HCT116 (cell line): ENCODE results near the gene DHX36. TPM values are rescaled to one million over a fixed set of nuclear protein-coding genes. Genes with fewer than 3 reads are reported as not detected.

ENCODE experiments used
- ATAC-seq: fragments of 200-7000 bp; cut with Tn5 transposase; 2 replicates; pipeline ENCODE4 v1.9.1; 2020; ENCODE audit warnings: mild to moderate bottlenecking, moderate library complexity
- BruUV-seq: library from RNA; stranded (reverse); fragments of 400-500 nt; replicated peaks from 2 replicates; lab custom pipeline; 2021; lab: Mats Ljungman, UMichigan
- CTCF ChIA-PET: fragments of 300-600 bp; sonication (Branson Sonifier 250); formaldehyde crosslinking; loops from one replicate; lab custom pipeline; 2021; ENCODE audit warnings: antibody characterized with exemption; lab: Charles Lee
- POLR2A ChIA-PET: fragments of 300-600, 350-600 bp; sonication (Branson Sonifier 250); formaldehyde crosslinking; loops from one replicate; lab custom pipeline; 2021; ENCODE audit warnings: antibody characterized with exemption; lab: Charles Lee
- RAD21 ChIA-PET, 2 experiments: fragments of 300-600 bp; sonication (Branson Sonifier 250); formaldehyde crosslinking; loops; one replicate each; lab custom pipeline; 2023; ENCODE audit warnings: low total read pairs in 2 of 2; ENCODE audit not compliant: uncharacterized antibody in 2 of 2, unreplicated experiment in 2 of 2, low non-redundant PET in 1 of 2; lab: Charles Lee
- DNase-seq: peaks from one replicate; pipeline ENCODE4 v3.0.0-alpha.2; 2010; ENCODE audit warnings: low read depth, low spot score
- H2AFZ ChIP-seq: fragments of 200-600 bp; shearing (Covaris generic), sonication (generic); 2 replicates; pipeline ENCODE4 v1.6.1; 2017; ENCODE audit warnings: low read depth, mixed run types, mixed read lengths, antibody characterized with exemption, low read length; ENCODE audit not compliant: poor library complexity, severe bottlenecking
- H3K27ac ChIP-seq: 2 replicates; pipeline ENCODE4 v1.5.1; 2012; ENCODE audit warnings: low read depth, low read length
- H3K27me3 ChIP-seq: fragments of 200-600 bp; sonication (generic); 2 replicates; pipeline ENCODE4 v1.6.1; 2016; ENCODE audit warnings: mixed run types, low read length, mixed read lengths; ENCODE audit not compliant: insufficient read depth
- H3K36me3 ChIP-seq, 2 experiments: fragments of 200-500 bp in 1 of 2; fragments of 200-600 bp in 1 of 2; sonication (Bioruptor generic) in 1 of 2; sonication (generic) in 1 of 2; 2 replicates each; pipeline versions ENCODE4 v1.5.1 to v1.6.1; 2014 to 2016; ENCODE audit warnings: low read length in 2 of 2, inconsistent platforms in 1 of 2, mixed read lengths in 1 of 2, mixed run types in 1 of 2; ENCODE audit not compliant: insufficient read depth in 2 of 2, control insufficient read depth in 1 of 2
- H3K4me1 ChIP-seq, 2 experiments: fragments of 200-600 bp in 1 of 2; sonication (generic) in 1 of 2; 2 replicates each; pipeline versions ENCODE4 v1.5.1 to v1.6.1; 2012 to 2017; ENCODE audit warnings: low read length in 2 of 2, inconsistent platforms in 1 of 2, mild to moderate bottlenecking in 1 of 2, mixed read lengths in 1 of 2, mixed run types in 1 of 2, moderate library complexity in 1 of 2; ENCODE audit not compliant: insufficient read depth in 2 of 2, control insufficient read depth in 1 of 2
- H3K4me2 ChIP-seq: fragments of 200-600 bp; sonication (generic); 2 replicates; pipeline ENCODE4 v1.6.1; 2017; ENCODE audit warnings: mixed run types, low read length, mixed read lengths
- H3K4me3 ChIP-seq, 2 experiments: fragments of 200-600 bp in 1 of 2; sonication (generic) in 1 of 2; replicated peaks in 1 of 2; 2 replicates each; pipeline ENCODE4 v1.5.1; 2011 to 2016; ENCODE audit warnings: low read length in 2 of 2, control low read depth in 1 of 2, low read depth in 1 of 2, mild to moderate bottlenecking in 1 of 2, mixed read lengths in 1 of 2, mixed run types in 1 of 2
- H3K79me2 ChIP-seq: fragments of 200-600 bp; sonication (generic); 2 replicates; pipeline ENCODE4 v1.6.1; 2017; ENCODE audit warnings: mild to moderate bottlenecking, mixed run types, low read length, moderate library complexity, mixed read lengths; ENCODE audit not compliant: insufficient read depth
- H3K9ac ChIP-seq: fragments of 200-600 bp; sonication (generic); 2 replicates; pipeline ENCODE4 v1.6.1; 2016; ENCODE audit warnings: low read length, mixed read lengths
- H3K9me2 ChIP-seq: fragments of 200-600 bp; sonication (generic), shearing (Covaris generic); 2 replicates; pipeline ENCODE4 v1.6.1; 2017; ENCODE audit warnings: mixed run types, mild to moderate bottlenecking, moderate library complexity; ENCODE audit not compliant: insufficient read depth
- H3K9me3 ChIP-seq, 2 experiments: fragments of 200-500 bp in 1 of 2; fragments of 200-600 bp in 1 of 2; sonication (Bioruptor generic) in 1 of 2; sonication (generic) in 1 of 2; 2 replicates each; pipeline ENCODE4 v1.6.1; 2014 to 2017; ENCODE audit warnings: low read length in 2 of 2, mixed read lengths in 2 of 2, inconsistent platforms in 1 of 2, low read depth in 1 of 2, mild to moderate bottlenecking in 1 of 2, mixed run types in 1 of 2, moderate library complexity in 1 of 2; ENCODE audit not compliant: control insufficient read depth in 1 of 2, insufficient read depth in 1 of 2
- H4K20me1 ChIP-seq: fragments of 200-600 bp; sonication (generic), shearing (Covaris generic); 2 replicates; pipeline ENCODE4 v1.6.1; 2017; ENCODE audit warnings: mixed run types, mild to moderate bottlenecking, moderate library complexity; ENCODE audit not compliant: insufficient read depth
- CEBPB ChIP-seq: IDR thresholded peaks from 2 replicates; pipeline ENCODE4 v1.6.1; 2012; ENCODE audit warnings: low read depth
- EGR1 ChIP-seq: IDR thresholded peaks from 2 replicates; pipeline ENCODE4 v1.6.1; 2012; ENCODE audit warnings: low read depth
- ELF1 ChIP-seq: IDR thresholded peaks from 2 replicates; pipeline ENCODE4 v1.6.1; 2012; ENCODE audit warnings: low read depth, borderline replicate concordance
- EZH2 ChIP-seq: fragments of 200-600 bp; sonication (generic); IDR thresholded peaks from 2 replicates; pipeline ENCODE4 v1.6.1; 2017; ENCODE audit warnings: antibody characterized with exemption, mixed run types
- EZH2phosphoT487 ChIP-seq: fragments of 200-600 bp; IDR thresholded peaks from 2 replicates; pipeline ENCODE4 v1.6.1; 2018; ENCODE audit warnings: antibody characterized with exemption, borderline replicate concordance
- FOSL1 ChIP-seq: IDR thresholded peaks from 2 replicates; pipeline ENCODE4 v1.6.1; 2012; ENCODE audit warnings: low read depth
- JUND ChIP-seq: IDR thresholded peaks from 2 replicates; pipeline ENCODE4 v1.6.1; 2012
- POLR2A ChIP-seq: IDR thresholded peaks from 2 replicates; pipeline ENCODE4 v1.7.0; 2011; ENCODE audit warnings: borderline replicate concordance; ENCODE audit not compliant: insufficient read depth, insufficient read length; ENCODE audit errors: extremely low read depth
- POLR2AphosphoS5 ChIP-seq: IDR thresholded peaks from 2 replicates; pipeline ENCODE4 v1.6.1; 2011; ENCODE audit warnings: mild to moderate bottlenecking, low read depth, low read length, moderate library complexity
- SIN3A ChIP-seq: IDR thresholded peaks from 2 replicates; pipeline ENCODE4 v1.6.1; 2012; ENCODE audit warnings: low read depth
- SP1 ChIP-seq: IDR thresholded peaks from 2 replicates; pipeline ENCODE4 v1.6.1; 2012; ENCODE audit warnings: low read depth
- SRF ChIP-seq: IDR thresholded peaks from 2 replicates; pipeline ENCODE4 v1.6.1; 2012; ENCODE audit warnings: low read depth
- TCF7L2 ChIP-seq: IDR thresholded peaks from 2 replicates; pipeline ENCODE4 v1.7.0; 2011; ENCODE audit warnings: borderline replicate concordance, inconsistent platforms; ENCODE audit not compliant: insufficient read depth, insufficient read length; ENCODE audit errors: extremely low read depth
- ZFX ChIP-seq: fragments of 450-650 bp; IDR thresholded peaks from 2 replicates; pipeline ENCODE4 v1.6.1; 2017
- ZNF274 ChIP-seq: fragments of 200-500 bp; sonication (Bioruptor generic); IDR thresholded peaks from 2 replicates; pipeline ENCODE4 v1.6.1; 2014; ENCODE audit warnings: mild to moderate bottlenecking, low read depth, low read length, inconsistent platforms
- intact Hi-C: fragments of 100-400 bp; cut with micrococcal nuclease; formaldehyde crosslinking; loops from 2 replicates; pipeline ENCODE4 v1.10.0; 2022
- total RNA-seq: library from RNA; stranded (reverse); gene quantifications from one replicate; pipeline ENCODE4 v1.2.1, GENCODE V29; 2021; ENCODE audit not compliant: unreplicated experiment
- TF ChIP-seq, protein P1 (sequence below): IDR thresholded peaks from 2 replicates; pipeline ENCODE4 v1.6.1; 2012
- TF ChIP-seq, protein P2 (sequence below): IDR thresholded peaks from 2 replicates; pipeline ENCODE4 v1.6.1; 2012
- TF ChIP-seq, protein P3 (sequence below), 3 experiments: fragments of 200-600 bp in 1 of 3; sonication (generic) in 1 of 3; IDR thresholded peaks in 2 of 3; conservative IDR thresholded peaks in 1 of 3; 2 replicates each; pipeline ENCODE4 v1.5.1; 2012 to 2017; ENCODE audit warnings: low read depth in 2 of 3, low read length in 2 of 3, antibody characterized with exemption in 1 of 3, borderline replicate concordance in 1 of 3, control low read depth in 1 of 3, mild to moderate bottlenecking in 1 of 3, mixed read lengths in 1 of 3, mixed run types in 1 of 3, moderate library complexity in 1 of 3; ENCODE audit not compliant: insufficient read depth in 1 of 3
- TF ChIP-seq, protein P4 (sequence below): IDR thresholded peaks from 2 replicates; pipeline ENCODE4 v1.6.1; 2011; ENCODE audit warnings: mild to moderate bottlenecking, low read length, moderate library complexity; ENCODE audit not compliant: insufficient replicate concordance; ENCODE audit errors: extremely low read depth

Gene DHX36
- total RNA-seq, 1 experiment from 2014 or later = 49.9 TPM

DNA sequence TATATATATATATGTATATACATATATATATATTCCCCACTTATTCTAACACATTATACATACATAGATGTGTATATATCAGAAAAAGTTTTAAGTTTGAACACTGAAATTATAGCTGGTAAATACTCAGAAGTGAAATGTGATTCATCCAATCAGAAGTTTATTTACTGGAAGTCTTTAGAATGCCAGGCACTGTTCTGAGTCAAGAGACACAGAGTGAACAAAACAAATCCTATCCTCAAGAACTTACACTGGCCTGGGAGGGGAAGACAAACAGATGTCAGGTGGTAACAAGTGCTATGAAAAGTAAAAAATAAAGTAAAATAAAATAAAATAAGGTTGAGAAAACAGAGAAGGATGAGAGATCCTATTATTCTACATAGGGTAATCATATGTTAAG, 13.4 kb downstream of the DHX36 start:
- peaks cover 12% of the 10 kb centered on the region for H4K20me1 ChIP-seq
- TF ChIP-seq FOSL1 = no peak
- no peak for TF ChIP-seq SRF
- TF ChIP-seq JUND = no peak
- TF ChIP-seq, protein P1, sequence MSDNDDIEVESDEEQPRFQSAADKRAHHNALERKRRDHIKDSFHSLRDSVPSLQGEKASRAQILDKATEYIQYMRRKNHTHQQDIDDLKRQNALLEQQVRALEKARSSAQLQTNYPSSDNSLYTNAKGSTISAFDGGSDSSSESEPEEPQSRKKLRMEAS = no peak
- TF ChIP-seq SP1 = no peak
- TF ChIP-seq, protein P2, sequence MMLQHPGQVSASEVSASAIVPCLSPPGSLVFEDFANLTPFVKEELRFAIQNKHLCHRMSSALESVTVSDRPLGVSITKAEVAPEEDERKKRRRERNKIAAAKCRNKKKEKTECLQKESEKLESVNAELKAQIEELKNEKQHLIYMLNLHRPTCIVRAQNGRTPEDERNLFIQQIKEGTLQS = no peak
- no peak for TF ChIP-seq EZH2phosphoT487
- TF ChIP-seq, protein P3, sequence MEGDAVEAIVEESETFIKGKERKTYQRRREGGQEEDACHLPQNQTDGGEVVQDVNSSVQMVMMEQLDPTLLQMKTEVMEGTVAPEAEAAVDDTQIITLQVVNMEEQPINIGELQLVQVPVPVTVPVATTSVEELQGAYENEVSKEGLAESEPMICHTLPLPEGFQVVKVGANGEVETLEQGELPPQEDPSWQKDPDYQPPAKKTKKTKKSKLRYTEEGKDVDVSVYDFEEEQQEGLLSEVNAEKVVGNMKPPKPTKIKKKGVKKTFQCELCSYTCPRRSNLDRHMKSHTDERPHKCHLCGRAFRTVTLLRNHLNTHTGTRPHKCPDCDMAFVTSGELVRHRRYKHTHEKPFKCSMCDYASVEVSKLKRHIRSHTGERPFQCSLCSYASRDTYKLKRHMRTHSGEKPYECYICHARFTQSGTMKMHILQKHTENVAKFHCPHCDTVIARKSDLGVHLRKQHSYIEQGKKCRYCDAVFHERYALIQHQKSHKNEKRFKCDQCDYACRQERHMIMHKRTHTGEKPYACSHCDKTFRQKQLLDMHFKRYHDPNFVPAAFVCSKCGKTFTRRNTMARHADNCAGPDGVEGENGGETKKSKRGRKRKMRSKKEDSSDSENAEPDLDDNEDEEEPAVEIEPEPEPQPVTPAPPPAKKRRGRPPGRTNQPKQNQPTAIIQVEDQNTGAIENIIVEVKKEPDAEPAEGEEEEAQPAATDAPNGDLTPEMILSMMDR (IDR thresholded peaks at IDR 0.05 in 2 of 3, conservative IDR thresholded peaks at IDR 0.05 in 1 of 3; ENCODE audit: borderline replicate concordance in 1 of 3, insufficient read depth in 1 of 3, low read depth in 2 of 3, low read length in 2 of 3) = no peak
- TF ChIP-seq TCF7L2 = no peak
- TF ChIP-seq POLR2AphosphoS5 = no peak
- TF ChIP-seq CEBPB = no peak
- TF ChIP-seq, protein P4, sequence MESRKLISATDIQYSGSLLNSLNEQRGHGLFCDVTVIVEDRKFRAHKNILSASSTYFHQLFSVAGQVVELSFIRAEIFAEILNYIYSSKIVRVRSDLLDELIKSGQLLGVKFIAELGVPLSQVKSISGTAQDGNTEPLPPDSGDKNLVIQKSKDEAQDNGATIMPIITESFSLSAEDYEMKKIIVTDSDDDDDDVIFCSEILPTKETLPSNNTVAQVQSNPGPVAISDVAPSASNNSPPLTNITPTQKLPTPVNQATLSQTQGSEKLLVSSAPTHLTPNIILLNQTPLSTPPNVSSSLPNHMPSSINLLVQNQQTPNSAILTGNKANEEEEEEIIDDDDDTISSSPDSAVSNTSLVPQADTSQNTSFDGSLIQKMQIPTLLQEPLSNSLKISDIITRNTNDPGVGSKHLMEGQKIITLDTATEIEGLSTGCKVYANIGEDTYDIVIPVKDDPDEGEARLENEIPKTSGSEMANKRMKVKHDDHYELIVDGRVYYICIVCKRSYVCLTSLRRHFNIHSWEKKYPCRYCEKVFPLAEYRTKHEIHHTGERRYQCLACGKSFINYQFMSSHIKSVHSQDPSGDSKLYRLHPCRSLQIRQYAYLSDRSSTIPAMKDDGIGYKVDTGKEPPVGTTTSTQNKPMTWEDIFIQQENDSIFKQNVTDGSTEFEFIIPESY = no peak
- TF ChIP-seq SIN3A = no peak
- no peak for TF ChIP-seq POLR2A
- no peak for TF ChIP-seq ELF1
- no peak for TF ChIP-seq EZH2
- TF ChIP-seq EGR1 = no peak
- TF ChIP-seq ZNF274 = no peak
- no peak for TF ChIP-seq ZFX
- H2AFZ ChIP-seq = no peak overlapping the region
- RAD21 ChIA-PET = no interaction called here
- no TSS peak for BruUV-seq
- H3K79me2 ChIP-seq = peaks cover 76% of the 10 kb centered on the region
- no peaks in the 10 kb centered on the region for H3K9me3 ChIP-seq
- ATAC-seq (no peak), DNase-seq (no peak)
- H3K4me2 ChIP-seq = no peak overlapping the region
- no peak overlapping the region for H3K27ac ChIP-seq
- POLR2A ChIA-PET = no interaction called here
- no peaks in the 10 kb centered on the region for H3K4me1 ChIP-seq
- intact Hi-C loops = no loop called here
- no peaks in the 10 kb centered on the region for H3K9me2 ChIP-seq
- no peak overlapping the region for H3K9ac ChIP-seq
- CTCF ChIA-PET = no interaction called here
- H3K4me3 ChIP-seq = no peak overlapping the region
- H3K36me3 ChIP-seq = peaks cover 38 to 48% of the 10 kb centered on the region in 2 experiments
- H3K27me3 ChIP-seq = no peaks in the 10 kb centered on the region
